Stimulated activated CD8-positive, alpha-beta memory T cell treated with anti-CD3 and anti-CD28 coated beads, Interleukin-12 subunit alpha, Interleukin-12 subunit beta, amount 100 ng/mL, for 24 hours (primary cell): Measurements from ENCODE around the gene RPL27A.

Experiments used
- DNase-seq: peaks from one replicate; pipeline ENCODE4 v3.0.0-alpha.2; 2020; ENCODE audit errors: extremely low read depth

The RPL27A gene

DNA sequence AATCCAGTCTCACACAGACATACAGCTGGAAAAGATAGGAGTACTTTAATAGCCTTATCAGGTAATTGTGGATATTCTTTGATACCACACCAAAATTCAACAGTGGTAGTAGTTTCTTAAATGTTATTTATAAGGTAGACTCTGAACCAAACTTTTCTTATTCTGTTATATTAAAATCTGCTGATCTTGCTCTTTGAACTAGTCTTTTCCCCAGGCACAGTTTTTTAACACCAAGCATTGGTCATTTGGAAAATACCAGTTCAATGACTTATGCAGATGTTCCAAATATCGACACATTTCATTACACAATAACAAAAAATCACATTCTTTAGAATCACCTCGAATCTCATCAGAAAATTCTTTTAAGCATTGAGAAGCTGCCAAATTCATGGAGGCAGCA lies 7.7 kb upstream of the RPL27A start:
- DNase-seq: no peak

DNA sequence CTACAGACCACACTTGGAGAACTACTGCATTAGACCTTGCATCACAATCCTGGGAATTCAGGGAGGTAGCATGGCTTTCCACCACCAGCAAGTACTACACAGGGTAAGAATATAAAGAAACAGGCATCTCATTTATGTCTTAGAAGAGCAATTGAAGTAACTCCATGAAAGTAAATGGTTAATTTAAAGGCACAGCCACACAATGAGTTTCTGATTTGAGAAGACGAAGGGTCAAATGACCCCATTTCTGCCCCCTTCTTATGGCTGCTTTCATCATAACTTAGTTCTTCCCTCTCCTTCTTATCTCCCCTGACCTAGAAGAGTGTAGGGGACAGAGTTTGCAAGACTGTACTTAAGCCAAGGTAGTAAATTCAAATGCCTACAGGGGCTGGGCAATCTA lies 6.1 kb upstream of the RPL27A start:
- DNase-seq: no peak

- DNase-seq: no peak
Observed at GRCh38 chr11:8679006-8679405, 3.6 kb upstream of the RPL27A start.

DNA sequence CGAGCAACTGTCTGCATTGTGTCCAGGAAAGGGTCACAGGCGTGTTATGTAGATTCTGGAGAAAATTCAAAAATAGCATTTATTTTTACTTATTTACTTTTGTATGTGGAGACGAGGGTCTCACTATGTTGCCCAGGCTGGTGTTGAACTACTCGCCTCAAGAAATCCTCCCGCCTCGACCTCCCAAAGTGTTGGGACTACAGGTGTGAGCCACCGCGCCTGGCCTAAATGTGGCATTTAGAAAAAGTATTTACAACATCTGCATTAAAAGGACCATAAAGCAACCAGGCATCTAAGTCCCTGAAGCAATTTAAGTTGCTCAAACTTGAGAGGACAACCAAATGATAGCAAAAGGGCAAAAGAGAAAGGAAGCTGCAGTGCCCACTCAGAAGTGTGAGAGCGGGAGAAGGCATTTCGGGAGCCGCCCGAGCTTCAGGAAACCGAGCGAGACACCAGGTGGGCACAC lies 722 bp upstream of the RPL27A start:
- no peak for DNase-seq

DNA sequence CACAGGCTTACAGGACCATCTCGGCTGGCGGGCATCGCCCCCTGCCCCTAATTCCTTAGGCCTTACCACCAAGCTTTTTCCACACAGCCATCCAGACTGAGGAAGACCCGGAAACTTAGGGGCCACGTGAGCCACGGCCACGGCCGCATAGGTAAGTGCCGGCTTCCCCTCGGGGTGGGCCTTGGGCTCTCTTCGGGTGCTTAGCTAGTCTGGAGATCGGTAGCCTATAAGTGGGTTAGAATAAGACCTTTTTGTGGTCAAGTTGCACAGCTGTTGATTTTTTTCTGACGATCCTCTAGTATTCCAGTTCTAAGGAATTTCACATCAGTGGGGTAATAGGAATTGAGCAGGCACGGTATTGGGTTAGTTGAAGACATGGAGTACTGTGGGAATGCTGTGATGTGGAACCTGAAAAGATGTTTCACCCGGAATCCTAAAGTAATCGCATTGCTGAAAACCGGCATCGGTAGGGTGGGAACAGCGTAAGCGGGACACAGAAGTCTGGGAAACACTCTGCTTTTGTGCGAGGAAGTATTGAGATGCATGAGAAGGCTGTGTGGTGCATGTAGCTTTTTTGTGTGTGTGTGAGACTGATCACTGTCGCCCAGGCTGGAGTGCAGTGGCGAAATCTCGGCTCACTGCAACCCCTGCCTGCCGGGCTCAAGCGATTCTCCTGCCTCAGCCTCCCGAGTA lies 669 bp downstream of the RPL27A start:
- DNase-seq: no peak

DNA sequence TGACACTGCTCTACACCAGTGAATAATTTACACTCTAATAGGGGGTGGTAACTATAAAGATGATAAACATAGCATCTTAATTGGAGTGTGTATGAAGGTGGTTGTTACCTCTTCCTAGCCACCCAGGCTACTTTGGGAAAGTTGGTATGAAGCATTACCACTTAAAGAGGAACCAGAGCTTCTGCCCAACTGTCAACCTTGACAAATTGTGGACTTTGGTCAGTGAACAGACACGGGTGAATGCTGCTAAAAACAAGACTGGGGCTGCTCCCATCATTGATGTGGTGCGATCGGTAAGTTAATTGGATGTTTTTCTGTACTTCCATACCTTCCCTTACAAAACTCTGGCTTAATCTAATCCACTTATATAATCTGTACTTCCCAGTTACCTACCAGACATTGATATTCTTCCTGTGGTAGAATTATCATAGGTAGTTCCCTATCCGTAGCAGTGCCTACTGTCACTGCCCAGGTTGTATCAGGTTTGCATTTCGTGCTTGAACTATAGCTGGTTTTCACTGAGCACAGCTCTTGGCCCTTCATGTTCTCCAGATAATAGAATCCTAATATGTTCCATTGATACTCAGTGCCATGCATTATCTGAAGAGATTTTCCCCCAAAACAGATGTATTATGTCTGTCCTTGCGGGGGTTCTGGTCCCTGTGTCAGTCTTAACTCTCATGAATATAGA lies 2.2 kb downstream of the RPL27A start:
- DNase-seq: no peak

DNA sequence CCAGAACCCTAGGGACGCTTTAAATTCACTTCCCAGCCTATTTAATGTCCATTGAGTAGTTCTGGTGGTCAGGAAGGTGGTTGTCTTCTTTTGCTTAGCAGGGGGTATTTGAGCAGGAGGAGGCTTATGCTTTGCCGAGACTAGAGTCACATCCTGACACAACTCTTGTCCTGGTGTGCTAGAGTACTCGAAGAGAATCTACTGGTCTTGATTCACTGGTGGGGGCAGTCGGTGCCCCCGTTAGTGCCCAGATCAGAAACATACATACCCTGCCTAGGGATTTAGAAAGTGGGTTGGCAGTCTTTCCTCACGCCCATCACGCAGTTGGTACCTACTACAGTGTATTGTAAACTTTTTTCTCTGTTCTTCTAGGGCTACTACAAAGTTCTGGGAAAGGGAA lies 2.7 kb downstream of the RPL27A start:
- DNase-seq: no peak

GRCh38 chr11:8685820-8686219 lies 3.2 kb downstream of the RPL27A start:
- DNase-seq: no peak

DNA sequence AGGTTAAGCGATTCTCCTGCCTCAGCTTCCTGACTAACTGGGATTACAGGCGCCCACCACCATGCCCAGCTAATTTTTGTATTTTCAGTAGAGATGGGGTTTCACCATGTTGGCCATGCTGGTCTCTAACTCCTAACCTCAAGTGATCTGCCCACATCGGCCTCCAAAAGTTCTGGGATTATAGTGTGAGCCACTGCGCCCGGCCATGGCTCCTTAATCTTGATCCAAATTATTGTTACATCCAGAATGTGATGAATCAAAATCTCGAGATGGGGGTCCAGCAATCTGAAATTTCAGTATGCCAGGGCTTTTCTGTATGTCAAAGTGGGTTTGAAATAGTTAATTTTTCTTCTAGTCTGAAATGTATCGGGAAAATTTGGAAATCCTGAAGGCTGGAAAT lies 3.7 kb downstream of the RPL27A start:
- no peak for DNase-seq

DNA sequence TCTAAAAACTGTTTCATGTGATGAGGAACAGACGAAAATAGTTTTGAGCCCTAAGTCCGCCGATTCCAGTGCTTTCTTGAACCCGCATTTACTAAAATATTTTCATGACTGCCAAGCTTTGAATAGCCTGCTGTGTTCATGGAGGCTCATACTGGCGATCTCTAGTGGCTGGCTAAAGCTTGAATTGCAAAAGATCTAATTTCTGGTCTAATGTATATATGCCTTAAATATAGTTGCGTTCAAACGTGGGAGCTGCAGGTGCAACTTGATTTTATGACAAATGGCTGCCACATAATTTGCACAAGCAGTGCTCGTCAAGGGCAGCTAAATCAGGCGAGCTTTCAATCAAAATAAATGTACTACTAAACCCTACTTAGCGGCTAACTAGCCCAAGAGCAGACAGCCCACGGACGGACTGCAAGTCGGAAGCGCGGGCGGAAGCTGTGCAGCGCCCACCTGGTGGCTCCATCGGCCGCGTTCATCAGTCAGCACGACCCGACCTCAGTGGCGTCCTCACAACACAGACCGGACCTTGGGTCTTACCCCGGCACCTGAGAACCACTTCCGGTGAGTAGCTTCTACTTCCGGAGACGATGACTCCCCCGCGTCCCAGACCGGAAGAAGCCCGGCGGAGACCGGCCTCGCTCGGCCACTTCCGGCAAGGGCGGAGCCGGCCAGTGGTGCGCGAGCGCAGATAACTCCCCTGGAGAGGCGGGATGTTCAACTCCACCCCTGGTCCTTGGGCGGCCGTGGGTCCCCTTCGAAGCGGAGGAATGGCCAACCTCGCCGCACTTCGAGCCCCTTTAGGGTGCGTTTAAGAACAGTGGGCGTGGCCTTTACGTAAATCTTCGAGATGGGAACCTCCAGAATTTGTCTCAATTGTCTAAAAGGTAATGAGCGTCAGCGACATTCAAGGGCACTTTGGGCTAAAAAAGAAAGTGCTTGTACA lies 6.1 kb downstream of the RPL27A start:
- DNase-seq: peak; percentile 74

- DNase-seq: no peak
Observed at GRCh38 chr11:8689726-8690255, 7.2 kb downstream of the RPL27A start.

GRCh38 chr11:8690374-8691342 lies 8.1 kb downstream of the RPL27A start:
- no peak for DNase-seq

- no peak for DNase-seq
Observed at GRCh38 chr11:8691601-8692000, 9.0 kb downstream of the RPL27A start.

GRCh38 chr11:8692417-8692816 lies 9.8 kb downstream of the RPL27A start:
- DNase-seq: no peak

DNA sequence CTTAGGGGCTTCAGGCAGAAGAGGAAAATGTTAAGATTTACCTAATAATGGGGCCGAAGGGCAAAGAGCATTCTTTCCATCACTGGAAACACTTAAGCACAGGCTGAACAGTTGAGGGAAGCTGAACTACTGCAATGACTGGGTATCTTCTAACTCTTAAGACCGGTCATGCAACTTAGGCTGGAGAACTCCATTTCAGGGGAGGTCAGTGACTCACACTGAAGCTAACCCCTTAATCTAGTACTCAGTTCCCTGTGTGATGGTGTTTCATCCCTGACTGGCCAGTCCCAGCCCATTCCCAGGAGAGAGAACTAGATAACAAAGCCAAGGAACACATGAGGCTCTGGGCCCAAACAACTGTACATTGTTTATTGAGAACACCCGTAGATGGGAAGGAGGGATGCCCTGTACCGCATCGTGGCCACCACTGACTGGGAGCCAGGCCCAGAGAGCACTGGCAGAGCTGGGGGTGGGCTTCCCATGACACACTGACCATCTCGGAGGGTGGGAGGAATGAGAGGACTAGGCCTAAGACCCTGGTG lies 10.5 kb downstream of the RPL27A start:
- DNase-seq: no peak

- DNase-seq: no peak
Observed at GRCh38 chr11:8693555-8693954, 11.0 kb downstream of the RPL27A start.

- DNase-seq: no peak
Observed at GRCh38 chr11:8694137-8694536, 11.5 kb downstream of the RPL27A start.

DNA sequence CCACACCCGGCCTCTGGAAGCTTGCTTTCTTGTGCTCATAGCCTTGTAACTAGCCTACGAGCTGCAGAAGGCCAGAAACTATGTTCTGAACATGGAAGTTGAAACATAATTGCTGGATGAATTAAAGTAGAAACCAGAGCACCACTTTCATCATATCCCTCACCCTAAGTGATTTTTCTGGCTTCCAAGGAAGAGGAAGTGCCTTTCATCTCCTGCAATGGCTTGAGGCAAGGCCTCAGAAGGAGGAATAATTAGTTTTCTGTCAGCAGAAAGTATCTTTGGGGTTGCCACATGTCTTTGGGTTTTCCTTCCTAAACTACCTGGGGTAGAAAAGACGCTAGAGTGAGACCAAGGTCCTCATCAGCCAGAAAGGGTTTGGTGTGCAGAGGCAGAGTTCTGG lies 14.5 kb downstream of the RPL27A start:
- DNase-seq: no peak

GRCh38 chr11:8698379-8698851 lies 15.8 kb downstream of the RPL27A start:
- DNase-seq: no peak

GRCh38 chr11:8698917-8699441 lies 16.4 kb downstream of the RPL27A start:
- DNase-seq: no peak
